ENCODE data around the gene ZNF559.

DNA sequence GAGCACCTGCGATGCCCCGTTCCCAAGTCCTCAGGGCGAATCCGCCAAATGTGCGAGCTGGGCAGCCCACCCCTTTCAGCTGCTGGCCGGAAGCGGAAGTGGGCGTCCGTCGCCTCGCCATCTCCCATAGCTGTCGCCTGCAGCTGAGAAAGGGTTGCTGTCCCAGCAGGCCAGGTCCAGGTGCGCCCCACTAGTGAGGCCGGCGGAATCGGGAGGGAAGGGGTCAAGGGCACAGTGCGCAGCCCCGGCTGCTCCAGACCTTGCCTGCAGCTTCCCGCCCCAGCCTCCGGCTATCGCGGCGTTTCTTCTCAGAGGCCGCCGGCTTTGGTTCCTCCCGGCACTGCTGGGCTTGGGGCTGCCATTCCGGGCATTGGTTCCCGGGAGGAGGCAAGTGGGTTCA is 38.9 kb downstream of the ZNF559 start, which contains the start of gene ZNF177:
- TF ChIP-seq, protein P1, sequence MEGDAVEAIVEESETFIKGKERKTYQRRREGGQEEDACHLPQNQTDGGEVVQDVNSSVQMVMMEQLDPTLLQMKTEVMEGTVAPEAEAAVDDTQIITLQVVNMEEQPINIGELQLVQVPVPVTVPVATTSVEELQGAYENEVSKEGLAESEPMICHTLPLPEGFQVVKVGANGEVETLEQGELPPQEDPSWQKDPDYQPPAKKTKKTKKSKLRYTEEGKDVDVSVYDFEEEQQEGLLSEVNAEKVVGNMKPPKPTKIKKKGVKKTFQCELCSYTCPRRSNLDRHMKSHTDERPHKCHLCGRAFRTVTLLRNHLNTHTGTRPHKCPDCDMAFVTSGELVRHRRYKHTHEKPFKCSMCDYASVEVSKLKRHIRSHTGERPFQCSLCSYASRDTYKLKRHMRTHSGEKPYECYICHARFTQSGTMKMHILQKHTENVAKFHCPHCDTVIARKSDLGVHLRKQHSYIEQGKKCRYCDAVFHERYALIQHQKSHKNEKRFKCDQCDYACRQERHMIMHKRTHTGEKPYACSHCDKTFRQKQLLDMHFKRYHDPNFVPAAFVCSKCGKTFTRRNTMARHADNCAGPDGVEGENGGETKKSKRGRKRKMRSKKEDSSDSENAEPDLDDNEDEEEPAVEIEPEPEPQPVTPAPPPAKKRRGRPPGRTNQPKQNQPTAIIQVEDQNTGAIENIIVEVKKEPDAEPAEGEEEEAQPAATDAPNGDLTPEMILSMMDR (IDR thresholded peaks at IDR 0.05) = no peak
- no peak for TF ChIP-seq EZH2 (IDR thresholded peaks at IDR 0.05; ENCODE audit: borderline replicate concordance, insufficient read depth, low read depth, low read length, poor library complexity, severe bottlenecking)

All from B cell (primary cell).